RWPE2 (cell line): ENCODE data around the gene LAP3.
"Not testable (repeated sequence)": the region's sequence is repeated elsewhere in the genome, so short reads cannot be mapped to it uniquely, and the experiment has no call there.

Source experiments
- ATAC-seq: fragments of 200-7000 bp; cut with Tn5 transposase; 3 replicates; pipeline ENCODE4 v1.9.1; 2021; ENCODE audit warnings: low read depth
- DNase-seq: peaks from one replicate; pipeline ENCODE4 v3.0.0-alpha.2; 2020; ENCODE audit warnings: low spot score
- H3K27ac ChIP-seq: fragments of 450-650 bp; 2 replicates; pipeline ENCODE4 v1.5.1; 2017; ENCODE audit warnings: mild to moderate bottlenecking; ENCODE audit not compliant: poor library complexity, severe bottlenecking
- H3K27me3 ChIP-seq: fragments of 250-450 bp; sonication (Bioruptor Pico); 2 replicates; pipeline ENCODE4 v1.5.1; 2021; ENCODE audit warnings: mild to moderate bottlenecking, moderate library complexity; ENCODE audit not compliant: insufficient read depth, poor library complexity, severe bottlenecking
- H3K36me3 ChIP-seq: fragments of 250-450 bp; sonication (Bioruptor Pico); 2 replicates; pipeline ENCODE4 v1.5.1; 2020; ENCODE audit warnings: low read depth, mild to moderate bottlenecking, moderate library complexity
- H3K4me1 ChIP-seq: fragments of 250-450 bp; sonication (Bioruptor Pico); 2 replicates; pipeline ENCODE4 v1.5.1; 2021; ENCODE audit warnings: mild to moderate bottlenecking, moderate library complexity; ENCODE audit not compliant: insufficient read depth, poor library complexity, severe bottlenecking
- H3K4me3 ChIP-seq: fragments of 250-450 bp; sonication (Bioruptor Pico); 2 replicates; pipeline ENCODE4 v1.5.1; 2021; ENCODE audit warnings: mild to moderate bottlenecking, moderate library complexity; ENCODE audit not compliant: severe bottlenecking
- H3K9me3 ChIP-seq: fragments of 250-450 bp; sonication (Bioruptor Pico); 2 replicates; pipeline ENCODE4 v1.5.1; 2021; ENCODE audit warnings: mild to moderate bottlenecking, moderate library complexity; ENCODE audit not compliant: severe bottlenecking
- TF ChIP-seq, protein P1 (sequence below): fragments of 450-650 bp; IDR thresholded peaks from one replicate; pipeline ENCODE4 v1.5.1; 2017; ENCODE audit warnings: mild to moderate bottlenecking, moderate library complexity; ENCODE audit not compliant: poor library complexity, severe bottlenecking

Gene LAP3

DNA sequence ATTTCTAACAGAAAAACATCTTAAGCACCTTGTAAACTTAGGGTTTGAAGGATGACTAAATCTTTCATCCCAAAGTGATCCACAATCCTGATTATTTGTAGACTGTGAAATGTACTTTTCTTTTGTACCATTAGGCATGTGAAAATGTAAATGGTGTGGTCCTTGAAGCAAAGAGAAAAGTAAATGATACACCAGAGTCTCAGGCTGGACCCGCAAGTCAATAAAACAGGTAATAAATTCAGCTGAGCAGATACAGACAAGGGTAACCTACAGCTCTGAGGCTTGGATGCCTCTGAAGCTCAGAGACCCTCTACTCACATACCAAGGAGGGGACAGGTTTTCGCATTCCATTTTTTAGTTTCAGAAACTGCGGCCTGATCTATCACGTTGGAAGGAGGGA lies 2.8 kb upstream of the LAP3 start:
- no peak for DNase-seq
- TF ChIP-seq, protein P1, sequence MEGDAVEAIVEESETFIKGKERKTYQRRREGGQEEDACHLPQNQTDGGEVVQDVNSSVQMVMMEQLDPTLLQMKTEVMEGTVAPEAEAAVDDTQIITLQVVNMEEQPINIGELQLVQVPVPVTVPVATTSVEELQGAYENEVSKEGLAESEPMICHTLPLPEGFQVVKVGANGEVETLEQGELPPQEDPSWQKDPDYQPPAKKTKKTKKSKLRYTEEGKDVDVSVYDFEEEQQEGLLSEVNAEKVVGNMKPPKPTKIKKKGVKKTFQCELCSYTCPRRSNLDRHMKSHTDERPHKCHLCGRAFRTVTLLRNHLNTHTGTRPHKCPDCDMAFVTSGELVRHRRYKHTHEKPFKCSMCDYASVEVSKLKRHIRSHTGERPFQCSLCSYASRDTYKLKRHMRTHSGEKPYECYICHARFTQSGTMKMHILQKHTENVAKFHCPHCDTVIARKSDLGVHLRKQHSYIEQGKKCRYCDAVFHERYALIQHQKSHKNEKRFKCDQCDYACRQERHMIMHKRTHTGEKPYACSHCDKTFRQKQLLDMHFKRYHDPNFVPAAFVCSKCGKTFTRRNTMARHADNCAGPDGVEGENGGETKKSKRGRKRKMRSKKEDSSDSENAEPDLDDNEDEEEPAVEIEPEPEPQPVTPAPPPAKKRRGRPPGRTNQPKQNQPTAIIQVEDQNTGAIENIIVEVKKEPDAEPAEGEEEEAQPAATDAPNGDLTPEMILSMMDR: no peak

DNA sequence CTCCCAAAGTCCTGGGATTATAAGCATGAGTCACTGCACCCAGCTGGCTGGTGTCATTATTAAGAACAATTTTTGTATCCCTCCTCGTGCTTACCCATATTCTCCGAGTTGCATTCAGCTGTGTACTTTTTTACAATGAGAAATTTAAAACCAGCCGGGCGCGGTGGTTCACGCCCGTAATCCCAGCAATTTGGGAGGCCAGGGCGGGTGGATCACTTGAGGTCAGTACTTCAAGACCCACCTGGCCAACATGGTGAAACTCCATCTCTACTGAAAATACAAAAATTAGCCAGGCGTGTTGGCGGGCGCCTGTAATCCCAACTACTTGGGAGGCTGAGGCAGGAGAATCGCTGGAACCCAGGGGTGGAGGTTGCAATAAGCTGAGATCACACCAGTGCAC lies 1.8 kb upstream of the LAP3 start:
- not testable (repeated sequence) for H3K36me3 ChIP-seq, DNase-seq, H3K27me3 ChIP-seq, ATAC-seq, H3K27ac ChIP-seq, H3K9me3 ChIP-seq, H3K4me1 ChIP-seq, H3K4me3 ChIP-seq

More for the DNA sequence above, 2.8 kb upstream of the LAP3 start:
- H3K4me3 ChIP-seq: no peak overlapping the region
- H3K27ac ChIP-seq: no peak overlapping the region
- H3K27me3 ChIP-seq: no peaks in the 10 kb centered on the region
- no peaks in the 10 kb centered on the region for H3K9me3 ChIP-seq
- no peak for ATAC-seq
- H3K36me3 ChIP-seq: no peaks in the 10 kb centered on the region
- H3K4me1 ChIP-seq: peaks cover 4% of the 10 kb centered on the region

DNA sequence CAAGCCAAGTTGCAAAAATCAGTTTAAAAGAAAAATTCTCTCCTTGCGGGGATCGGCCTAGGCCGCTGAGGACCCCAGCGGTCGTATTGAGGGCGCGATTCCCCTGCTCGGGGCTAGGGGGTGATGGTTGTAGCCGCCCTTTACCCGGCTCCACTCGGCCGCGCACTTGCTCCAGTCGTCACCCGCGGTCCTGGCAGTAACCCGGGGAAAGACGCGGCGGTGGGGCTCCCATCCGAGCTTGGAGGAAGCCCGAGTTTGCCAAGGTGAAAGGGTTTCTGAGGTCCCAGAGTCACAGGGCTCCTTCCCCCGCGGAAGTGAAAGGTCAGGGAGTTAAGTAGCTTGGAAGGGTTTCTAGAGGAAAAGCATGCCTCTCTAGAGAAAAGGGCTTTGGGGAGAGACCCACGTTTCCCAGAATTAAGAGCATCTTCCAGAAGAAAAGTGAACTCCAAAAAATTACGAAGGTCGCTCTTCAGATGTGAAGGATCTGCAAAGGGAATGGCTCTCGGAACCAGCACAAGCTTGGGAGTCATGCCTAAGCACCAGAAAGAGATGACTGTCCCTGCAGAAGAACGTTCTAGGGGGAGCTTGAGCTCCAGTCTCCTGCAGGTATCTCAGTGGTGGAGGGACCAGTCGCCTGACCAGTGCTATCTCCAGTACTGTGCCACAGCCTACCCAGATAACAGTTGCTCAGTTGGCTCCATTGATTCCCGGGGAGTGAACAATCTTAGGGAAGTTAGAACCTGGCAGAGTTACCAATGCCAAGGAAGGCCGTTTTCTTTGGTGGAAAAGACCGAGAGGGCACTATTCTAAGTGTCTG lies 875 bp downstream of the LAP3 start:
- Histone ChIP-seq H3K4me3 (peak overlapping the region; percentile 70), H3K9me3 (no peaks in the 10 kb centered on the region), H3K4me1 (peaks cover 4% of the 10 kb centered on the region), H3K36me3 (peaks cover 29% of the 10 kb centered on the region), H3K27me3 (no peaks in the 10 kb centered on the region), H3K27ac (peak overlapping the region; percentile 40)
- ATAC-seq (peak; percentile 38), DNase-seq (no peak)
- TF ChIP-seq, protein P1: no peak

DNA sequence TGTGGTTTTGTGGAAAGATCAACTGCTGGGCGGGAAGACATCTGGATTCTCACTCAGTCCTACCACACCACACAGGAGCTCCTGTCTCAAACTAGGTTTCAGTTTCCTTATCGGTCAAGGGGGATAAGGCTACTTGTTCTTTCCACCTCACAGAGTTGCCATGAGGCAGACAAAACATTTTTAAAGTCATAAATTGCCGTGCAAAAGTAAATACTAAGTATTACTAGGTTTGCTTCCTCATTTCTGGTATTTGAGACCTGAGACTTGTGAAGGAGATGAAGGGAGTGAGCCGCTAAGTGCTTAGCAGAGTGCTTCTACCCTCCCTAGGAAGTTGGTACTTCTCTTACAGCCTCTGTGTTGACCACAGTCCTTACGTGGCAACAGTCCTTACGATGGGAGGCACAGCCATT lies 1.5 kb downstream of the LAP3 start:
- DNase-seq: no peak
- H3K36me3 ChIP-seq: peaks cover 36% of the 10 kb centered on the region
- no peak overlapping the region for H3K27ac ChIP-seq
- ATAC-seq: no peak
- H3K9me3 ChIP-seq: no peaks in the 10 kb centered on the region
- TF ChIP-seq, protein P1: no peak
- peak overlapping the region; percentile 70 for H3K4me3 ChIP-seq
- H3K27me3 ChIP-seq: no peaks in the 10 kb centered on the region
- H3K4me1 ChIP-seq: peaks cover 4% of the 10 kb centered on the region

DNA sequence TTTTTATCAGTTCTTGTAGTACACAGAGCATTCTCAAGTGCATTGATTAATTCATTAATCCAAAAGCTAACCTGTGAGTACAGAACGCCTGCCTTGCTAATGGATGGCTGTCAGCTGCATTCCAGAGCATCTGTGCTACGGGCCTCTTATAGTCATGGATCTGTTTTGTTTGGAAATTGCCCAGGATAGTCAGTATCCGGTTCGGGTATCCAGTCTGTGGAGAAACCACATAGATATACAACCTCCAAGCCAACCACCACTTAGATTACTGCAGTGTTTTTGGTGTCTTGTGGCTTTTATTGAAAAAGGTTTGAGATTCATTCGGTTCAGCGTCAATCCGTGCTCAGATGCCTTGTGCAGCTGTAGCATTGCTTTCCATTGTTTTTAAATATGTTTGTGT lies 4.0 kb downstream of the LAP3 start:
- Histone ChIP-seq H3K36me3 (peaks cover 58% of the 10 kb centered on the region), H3K4me3 (no peak overlapping the region), H3K27ac (no peak overlapping the region), H3K9me3 (no peaks in the 10 kb centered on the region), H3K4me1 (peaks cover 4% of the 10 kb centered on the region), H3K27me3 (no peaks in the 10 kb centered on the region)
- TF ChIP-seq, protein P1: no peak
- DNase-seq (no peak), ATAC-seq (no peak)
